Measurements from ENCODE around the gene FRY.
"Not testable (repeated sequence)": the region's sequence is repeated elsewhere in the genome, so short reads cannot be mapped to it uniquely, and the experiment has no call there.

FRY gene

GRCh38 chr13:32040052-32040642 lies 8.6 kb downstream of the FRY start:
- no peak for DNase-seq (ENCODE audit: low read depth in 3 of 3, low spot score in 1 of 3)

GRCh38 chr13:32040689-32041088 lies 9.1 kb downstream of the FRY start:
- DNase-seq (ENCODE audit: low read depth in 3 of 3, low spot score in 1 of 3) = no peak

- no peak for DNase-seq (ENCODE audit: low read depth in 3 of 3, low spot score in 1 of 3)
These were observed 9.9 kb downstream of the FRY start for GRCh38 chr13:32041429-32041828.

GRCh38 chr13:32042551-32042950 lies 11.0 kb downstream of the FRY start:
- DNase-seq (ENCODE audit: low read depth in 3 of 3, low spot score in 1 of 3) = no peak

- DNase-seq (ENCODE audit: low read depth in 3 of 3, low spot score in 1 of 3) = no peak
These were observed 12.9 kb downstream of the FRY start for GRCh38 chr13:32044446-32044845.

- no peak for DNase-seq (ENCODE audit: low read depth in 3 of 3, low spot score in 1 of 3)
These were observed 14.0 kb downstream of the FRY start for GRCh38 chr13:32045537-32045936.

- no peak for DNase-seq (ENCODE audit: low read depth in 3 of 3, low spot score in 1 of 3)
These were observed 14.6 kb downstream of the FRY start for GRCh38 chr13:32045982-32046785.

- DNase-seq (ENCODE audit: low read depth in 3 of 3, low spot score in 1 of 3) = no peak
These were observed 15.5 kb downstream of the FRY start for GRCh38 chr13:32047088-32047487.

- no peak for DNase-seq (ENCODE audit: low read depth in 3 of 3, low spot score in 1 of 3)
These were observed 16.2 kb downstream of the FRY start for GRCh38 chr13:32047793-32048192.

GRCh38 chr13:32048816-32049215 lies 17.2 kb downstream of the FRY start:
- DNase-seq (ENCODE audit: low read depth in 3 of 3, low spot score in 1 of 3) = no peak

GRCh38 chr13:32051156-32051555 lies 19.6 kb downstream of the FRY start:
- no peak for DNase-seq (ENCODE audit: low read depth in 3 of 3, low spot score in 1 of 3)

- no peak for DNase-seq (ENCODE audit: low read depth in 3 of 3, low spot score in 1 of 3)
These were observed 24.7 kb downstream of the FRY start for GRCh38 chr13:32056316-32056715.

GRCh38 chr13:32057325-32057724 lies 25.8 kb downstream of the FRY start:
- not testable (repeated sequence) for DNase-seq (ENCODE audit: low read depth in 3 of 3, low spot score in 1 of 3)

GRCh38 chr13:32059511-32059984 lies 28.0 kb downstream of the FRY start:
- no peak for DNase-seq (ENCODE audit: low read depth in 3 of 3, low spot score in 1 of 3)

- no peak for DNase-seq (ENCODE audit: low read depth in 3 of 3, low spot score in 1 of 3)
These were observed 28.9 kb downstream of the FRY start for GRCh38 chr13:32060401-32060878.

GRCh38 chr13:32063619-32064233 lies 32.2 kb downstream of the FRY start:
- no peak for DNase-seq (ENCODE audit: low read depth in 3 of 3, low spot score in 1 of 3)

- no peak for DNase-seq (ENCODE audit: low read depth in 3 of 3, low spot score in 1 of 3)
These were observed 35.8 kb downstream of the FRY start for GRCh38 chr13:32067149-32067961.

GRCh38 chr13:32068255-32068654 lies 36.7 kb downstream of the FRY start:
- DNase-seq (ENCODE audit: low read depth in 3 of 3, low spot score in 1 of 3) = no peak

- DNase-seq (ENCODE audit: low read depth in 3 of 3, low spot score in 1 of 3) = no peak
These were observed 41.7 kb downstream of the FRY start for GRCh38 chr13:32073180-32073864.

- DNase-seq (ENCODE audit: low read depth in 3 of 3, low spot score in 1 of 3) = no peak
These were observed 43.7 kb downstream of the FRY start for GRCh38 chr13:32075170-32075851.
